Measurements from ENCODE around the gene HM13.
"Not testable (repeated sequence)": the region's sequence is repeated elsewhere in the genome, so short reads cannot be mapped to it uniquely, and the experiment has no call there.

The HM13 gene

GRCh38 chr20:31485450-31486339 lies 28.5 kb upstream of the HM13 start:
- Histone ChIP-seq H3K36me3 (ENCODE audit: insufficient read depth, low read length) (no peaks in the 10 kb centered on the region), H2AFZ (ENCODE audit: low read depth, low read length) (no peak overlapping the region), H3K9me3 (ENCODE audit: low read length) (no peaks in the 10 kb centered on the region), H3K4me3 (ENCODE audit: low read length) (no peak overlapping the region), H3K4me1 (ENCODE audit: insufficient read depth, low read length) (no peaks in the 10 kb centered on the region), H3K27me3 (ENCODE audit: insufficient read depth, low read length) (peaks cover 10% of the 10 kb centered on the region)

GRCh38 chr20:31488115-31488514 lies 26.1 kb upstream of the HM13 start:
- H3K36me3 ChIP-seq (ENCODE audit: insufficient read depth, low read length), result no peaks in the 10 kb centered on the region
- H3K4me1 ChIP-seq (ENCODE audit: insufficient read depth, low read length), result no peaks in the 10 kb centered on the region
- no peak overlapping the region for H3K4me3 ChIP-seq (ENCODE audit: low read length)
- no peak overlapping the region for H2AFZ ChIP-seq (ENCODE audit: low read depth, low read length)
- H3K27me3 ChIP-seq (ENCODE audit: insufficient read depth, low read length), result peaks cover 10% of the 10 kb centered on the region
- H3K9me3 ChIP-seq (ENCODE audit: low read length), result no peaks in the 10 kb centered on the region

GRCh38 chr20:31489152-31489551 lies 25.1 kb upstream of the HM13 start:
- Histone ChIP-seq H3K4me3 (ENCODE audit: low read length) (no peak overlapping the region), H3K36me3 (ENCODE audit: insufficient read depth, low read length) (no peaks in the 10 kb centered on the region), H2AFZ (ENCODE audit: low read depth, low read length) (no peak overlapping the region), H3K9me3 (ENCODE audit: low read length) (no peaks in the 10 kb centered on the region), H3K27me3 (ENCODE audit: insufficient read depth, low read length) (peaks cover 10% of the 10 kb centered on the region), H3K4me1 (ENCODE audit: insufficient read depth, low read length) (no peaks in the 10 kb centered on the region)

- Histone ChIP-seq H3K36me3 (ENCODE audit: insufficient read depth, low read length) (no peaks in the 10 kb centered on the region), H3K4me1 (ENCODE audit: insufficient read depth, low read length) (no peaks in the 10 kb centered on the region), H3K4me3 (ENCODE audit: low read length) (no peak overlapping the region), H2AFZ (ENCODE audit: low read depth, low read length) (no peak overlapping the region), H3K27me3 (ENCODE audit: insufficient read depth, low read length) (peaks cover 8% of the 10 kb centered on the region), H3K9me3 (ENCODE audit: low read length) (no peaks in the 10 kb centered on the region)
Measured at GRCh38 chr20:31490752-31491151, 23.5 kb upstream of the HM13 start.

GRCh38 chr20:31494131-31494530 lies 20.1 kb upstream of the HM13 start:
- Histone ChIP-seq H3K36me3 (ENCODE audit: insufficient read depth, low read length) (no peaks in the 10 kb centered on the region), H3K27me3 (ENCODE audit: insufficient read depth, low read length) (peaks cover 8% of the 10 kb centered on the region), H3K4me3 (ENCODE audit: low read length) (no peak overlapping the region), H3K9me3 (ENCODE audit: low read length) (no peaks in the 10 kb centered on the region), H2AFZ (ENCODE audit: low read depth, low read length) (no peak overlapping the region), H3K4me1 (ENCODE audit: insufficient read depth, low read length) (no peaks in the 10 kb centered on the region)

- Histone ChIP-seq H2AFZ (ENCODE audit: low read depth, low read length) (no peak overlapping the region), H3K36me3 (ENCODE audit: insufficient read depth, low read length) (no peaks in the 10 kb centered on the region), H3K9me3 (ENCODE audit: low read length) (no peaks in the 10 kb centered on the region), H3K4me1 (ENCODE audit: insufficient read depth, low read length) (no peaks in the 10 kb centered on the region), H3K4me3 (ENCODE audit: low read length) (no peak overlapping the region), H3K27me3 (ENCODE audit: insufficient read depth, low read length) (peaks cover 8% of the 10 kb centered on the region)
Measured at GRCh38 chr20:31496761-31497295, 17.4 kb upstream of the HM13 start.

GRCh38 chr20:31497838-31498540 lies 16.3 kb upstream of the HM13 start:
- H3K4me3 ChIP-seq (ENCODE audit: low read length), result no peak overlapping the region

GRCh38 chr20:31500527-31500926 lies 13.7 kb upstream of the HM13 start:
- Histone ChIP-seq H3K9me3 (ENCODE audit: low read length) (no peaks in the 10 kb centered on the region), H2AFZ (ENCODE audit: low read depth, low read length) (no peak overlapping the region), H3K36me3 (ENCODE audit: insufficient read depth, low read length) (no peaks in the 10 kb centered on the region), H3K27me3 (ENCODE audit: insufficient read depth, low read length) (peaks cover 8% of the 10 kb centered on the region), H3K4me1 (ENCODE audit: insufficient read depth, low read length) (no peaks in the 10 kb centered on the region), H3K4me3 (ENCODE audit: low read length) (no peak overlapping the region)

More at GRCh38 chr20:31497838-31498540, 16.3 kb upstream of the HM13 start:
- Histone ChIP-seq H3K4me1 (ENCODE audit: insufficient read depth, low read length) (no peaks in the 10 kb centered on the region), H3K36me3 (ENCODE audit: insufficient read depth, low read length) (no peaks in the 10 kb centered on the region), H3K27me3 (ENCODE audit: insufficient read depth, low read length) (peaks cover 8% of the 10 kb centered on the region), H3K9me3 (ENCODE audit: low read length) (no peaks in the 10 kb centered on the region), H2AFZ (ENCODE audit: low read depth, low read length) (no peak overlapping the region)

GRCh38 chr20:31502884-31503673 lies 11.2 kb upstream of the HM13 start:
- H3K9me3 ChIP-seq (ENCODE audit: low read length); H2AFZ ChIP-seq (ENCODE audit: low read depth, low read length); H3K27me3 ChIP-seq (ENCODE audit: insufficient read depth, low read length); H3K4me1 ChIP-seq (ENCODE audit: insufficient read depth, low read length); H3K4me3 ChIP-seq (ENCODE audit: low read length); H3K36me3 ChIP-seq (ENCODE audit: insufficient read depth, low read length): not testable (repeated sequence)

- Histone ChIP-seq H3K9me3 (ENCODE audit: low read length) (no peaks in the 10 kb centered on the region), H3K4me1 (ENCODE audit: insufficient read depth, low read length) (no peaks in the 10 kb centered on the region), H3K36me3 (ENCODE audit: insufficient read depth, low read length) (no peaks in the 10 kb centered on the region), H2AFZ (ENCODE audit: low read depth, low read length) (no peak overlapping the region), H3K4me3 (ENCODE audit: low read length) (no peak overlapping the region), H3K27me3 (ENCODE audit: insufficient read depth, low read length) (no peaks in the 10 kb centered on the region)
Measured at GRCh38 chr20:31505903-31506302, 8.3 kb upstream of the HM13 start.

- no peaks in the 10 kb centered on the region for H3K27me3 ChIP-seq (ENCODE audit: insufficient read depth, low read length)
- no peak overlapping the region for H2AFZ ChIP-seq (ENCODE audit: low read depth, low read length)
- no peaks in the 10 kb centered on the region for H3K9me3 ChIP-seq (ENCODE audit: low read length)
- H3K4me3 ChIP-seq (ENCODE audit: low read length), result no peak overlapping the region
- no peaks in the 10 kb centered on the region for H3K36me3 ChIP-seq (ENCODE audit: insufficient read depth, low read length)
- H3K4me1 ChIP-seq (ENCODE audit: insufficient read depth, low read length), result no peaks in the 10 kb centered on the region
Measured at GRCh38 chr20:31508517-31509244, 5.6 kb upstream of the HM13 start.

- H2AFZ ChIP-seq (ENCODE audit: low read depth, low read length), result no peak overlapping the region
- peak overlapping the region; percentile 83 for H3K4me3 ChIP-seq (ENCODE audit: low read length)
- H3K36me3 ChIP-seq (ENCODE audit: insufficient read depth, low read length), result peaks cover 20% of the 10 kb centered on the region
- peaks cover 14% of the 10 kb centered on the region for H3K4me1 ChIP-seq (ENCODE audit: insufficient read depth, low read length)
- H3K9me3 ChIP-seq (ENCODE audit: low read length), result no peaks in the 10 kb centered on the region
- H3K27me3 ChIP-seq (ENCODE audit: insufficient read depth, low read length), result no peaks in the 10 kb centered on the region
Measured at GRCh38 chr20:31515072-31515774, 981 bp downstream of the HM13 start.
